OCI-LY1 (cell line): Measurements from ENCODE around the gene ARHGEF10L.

ENCODE experiments used
- H2AFZ ChIP-seq: fragments of 200-600 bp; sonication (generic), shearing (Covaris generic); 2 replicates; pipeline ENCODE4 v1.6.0; 2014; ENCODE audit warnings: antibody characterized with exemption, mild to moderate bottlenecking, low read length
- H3F3A ChIP-seq: fragments of 200-600 bp; sonication (generic), shearing (Covaris generic); 2 replicates; pipeline ENCODE4 v1.6.0; 2014; ENCODE audit warnings: mild to moderate bottlenecking, antibody characterized with exemption, low read length, moderate library complexity; ENCODE audit not compliant: insufficient read depth
- H3K27ac ChIP-seq: fragments of 200-600 bp; sonication (generic); 2 replicates; pipeline ENCODE4 v1.5.1; 2014; ENCODE audit warnings: low read length, mixed run types, mild to moderate bottlenecking, low read depth; ENCODE audit not compliant: poor library complexity, severe bottlenecking
- H3K27me3 ChIP-seq: fragments of 200-600 bp; sonication (generic); 2 replicates; pipeline ENCODE4 v1.6.0; 2014; ENCODE audit warnings: antibody characterized with exemption, mild to moderate bottlenecking, low read length, moderate library complexity; ENCODE audit not compliant: insufficient read depth
- H3K36me3 ChIP-seq: fragments of 200-600 bp; sonication (generic); 2 replicates; pipeline ENCODE4 v1.6.1; 2014; ENCODE audit warnings: mild to moderate bottlenecking, antibody characterized with exemption, low read length, moderate library complexity, mixed read lengths; ENCODE audit not compliant: insufficient read depth
- H3K4me1 ChIP-seq: fragments of 200-600 bp; sonication (generic); 2 replicates; pipeline ENCODE4 v1.5.1; 2014; ENCODE audit warnings: mild to moderate bottlenecking, low read length, moderate library complexity; ENCODE audit not compliant: insufficient read depth, severe bottlenecking
- H3K4me2 ChIP-seq: fragments of 200-600 bp; sonication (generic), shearing (Covaris generic); 2 replicates; pipeline ENCODE4 v1.6.1; 2014; ENCODE audit warnings: low read length
- H3K4me3 ChIP-seq: fragments of 200-600 bp; sonication (generic); 2 replicates; pipeline ENCODE4 v1.5.1; 2014; ENCODE audit warnings: low read length, low read depth, mild to moderate bottlenecking, mixed read lengths; ENCODE audit not compliant: poor library complexity, severe bottlenecking
- H3K79me2 ChIP-seq: fragments of 200-600 bp; shearing (Covaris generic); 2 replicates; pipeline ENCODE4 v1.6.1; 2016; ENCODE audit warnings: mixed run types, low read length, mixed read lengths; ENCODE audit not compliant: insufficient read depth
- H3K9ac ChIP-seq: fragments of 200-600 bp; sonication (generic), shearing (Covaris generic); 2 replicates; pipeline ENCODE4 v1.6.1; 2014; ENCODE audit warnings: mild to moderate bottlenecking, low read length, mixed read lengths
- H3K9me2 ChIP-seq: fragments of 200-600 bp; sonication (generic), shearing (Covaris generic); 2 replicates; pipeline ENCODE4 v1.6.1; 2014; ENCODE audit warnings: low read depth, mild to moderate bottlenecking, low read length, mixed read lengths
- H3K9me3 ChIP-seq: fragments of 200-600 bp; shearing (Covaris generic); 2 replicates; pipeline ENCODE4 v1.6.1; 2014; ENCODE audit warnings: low read length, mixed read lengths
- H4K20me1 ChIP-seq: fragments of 200-600 bp; sonication (generic), shearing (Covaris generic); 2 replicates; pipeline ENCODE4 v1.6.0; 2016; ENCODE audit warnings: mild to moderate bottlenecking, low read length; ENCODE audit not compliant: insufficient read depth
- CTCF ChIP-seq: fragments of 200-600 bp; sonication (generic), shearing (Covaris generic); IDR thresholded peaks from 2 replicates; pipeline ENCODE4 v1.5.1; 2017; ENCODE audit warnings: mild to moderate bottlenecking, antibody characterized with exemption, low read length, moderate library complexity, mixed read lengths
- EZH2 ChIP-seq: fragments of 200-600 bp; sonication (generic), shearing (Covaris generic); IDR thresholded peaks from 2 replicates; pipeline ENCODE4 v1.8.0; 2017; ENCODE audit warnings: borderline replicate concordance, mixed run types, mild to moderate bottlenecking, antibody characterized with exemption, low read length, moderate library complexity, mixed read lengths

Gene ARHGEF10L

GRCh38 chr1:17646444-17647280, 107.2 kb downstream of the ARHGEF10L start:
- Histone ChIP-seq H2AFZ (no peak overlapping the region), H3K36me3 (no peaks in the 10 kb centered on the region), H3K4me3 (no peak overlapping the region), H3F3A (no peaks in the 10 kb centered on the region), H4K20me1 (no peaks in the 10 kb centered on the region), H3K9me3 (no peaks in the 10 kb centered on the region), H3K9me2 (no peaks in the 10 kb centered on the region), H3K4me2 (no peak overlapping the region), H3K27ac (no peak overlapping the region), H3K4me1 (no peaks in the 10 kb centered on the region), H3K9ac (no peak overlapping the region), H3K79me2 (no peaks in the 10 kb centered on the region), H3K27me3 (no peaks in the 10 kb centered on the region)
- TF ChIP-seq CTCF (no peak), EZH2 (no peak)

GRCh38 chr1:17648457-17649145, 109.1 kb downstream of the ARHGEF10L start:
- no peak overlapping the region for H3K27ac ChIP-seq

More at GRCh38 chr1:17648457-17649145, 109.1 kb downstream of the ARHGEF10L start:
- Histone ChIP-seq H3K36me3 (no peaks in the 10 kb centered on the region), H3K79me2 (no peaks in the 10 kb centered on the region), H3K9me2 (no peaks in the 10 kb centered on the region), H3K9me3 (no peaks in the 10 kb centered on the region), H3K9ac (no peak overlapping the region), H2AFZ (no peak overlapping the region), H4K20me1 (no peaks in the 10 kb centered on the region), H3K27me3 (no peaks in the 10 kb centered on the region), H3F3A (no peaks in the 10 kb centered on the region), H3K4me1 (no peaks in the 10 kb centered on the region), H3K4me3 (no peak overlapping the region), H3K4me2 (no peak overlapping the region)
- TF ChIP-seq EZH2 (no peak), CTCF (no peak)
